Measurements from ENCODE around the gene C21orf91.
"Not testable (repeated sequence)": the region's sequence is repeated elsewhere in the genome, so short reads cannot be mapped to it uniquely, and the experiment has no call there.

C21orf91 gene

DNA sequence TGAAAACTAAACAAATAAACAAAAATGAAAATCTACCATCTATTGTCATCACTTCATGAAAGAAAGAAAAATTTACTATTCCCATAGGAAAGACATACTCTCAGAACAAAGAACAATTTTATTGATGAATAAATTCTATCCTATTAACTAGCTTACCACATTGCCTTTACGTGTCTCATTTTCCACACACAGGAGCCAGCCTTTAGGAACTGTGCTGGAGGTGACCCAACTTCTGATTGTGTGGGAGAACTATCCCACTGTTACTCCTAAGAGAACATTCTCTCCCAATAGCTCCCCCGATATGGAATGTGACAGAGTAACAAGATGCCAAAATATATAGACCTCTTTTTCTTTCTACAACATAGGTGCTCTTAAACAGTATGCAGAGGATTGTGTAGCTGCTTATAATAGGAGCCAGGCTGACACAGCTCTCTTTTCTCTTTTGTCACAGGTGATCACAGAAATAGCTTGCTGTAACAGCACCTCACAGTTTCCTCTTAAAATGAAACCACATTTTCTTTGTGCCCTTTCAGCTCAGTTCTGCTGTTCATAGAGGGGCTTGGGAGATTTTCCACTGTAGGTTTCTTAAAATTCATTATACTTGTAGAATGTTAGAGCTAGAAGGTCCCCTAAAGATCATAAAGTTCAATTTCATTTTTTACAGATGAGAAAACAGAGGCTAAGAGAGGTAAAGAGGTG is 35.5 kb downstream of the C21orf91 start:
- Histone ChIP-seq H3K9ac (ENCODE audit: low read length) (no peak overlapping the region), H3K4me3 (ENCODE audit: low read length) (no peak overlapping the region), H3K9me3 (ENCODE audit: control insufficient read depth, low read length) (no peaks in the 10 kb centered on the region), H3K27me3 (ENCODE audit: control insufficient read depth, insufficient read depth, low read length) (peaks cover 4% of the 10 kb centered on the region), H3K36me3 (ENCODE audit: control insufficient read depth, insufficient read depth, low read length) (no peaks in the 10 kb centered on the region), H3K4me1 (ENCODE audit: control insufficient read depth, insufficient read depth, low read length) (no peaks in the 10 kb centered on the region)

DNA sequence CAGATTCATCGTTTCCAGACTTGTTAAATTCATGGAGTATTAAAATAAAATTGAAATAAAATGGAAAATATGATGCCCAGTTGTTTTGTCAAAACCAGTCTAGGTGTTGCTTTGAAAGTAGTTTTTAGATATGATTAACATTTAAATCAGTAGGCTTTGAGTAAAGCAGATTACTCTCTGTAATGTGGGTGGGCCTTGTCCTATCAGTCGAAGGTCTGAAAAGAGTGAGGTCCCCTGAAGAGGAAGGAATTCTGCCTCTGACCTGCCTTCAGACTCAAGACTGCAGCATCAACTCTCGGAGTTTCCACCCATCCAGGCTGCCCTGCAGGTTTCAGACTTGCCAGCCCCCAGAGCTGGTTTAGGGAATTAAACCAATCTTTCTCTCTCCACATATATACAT is 36.2 kb downstream of the C21orf91 start:
- no peaks in the 10 kb centered on the region for H3K4me1 ChIP-seq (ENCODE audit: control insufficient read depth, insufficient read depth, low read length)
- H3K9ac ChIP-seq (ENCODE audit: low read length) = no peak overlapping the region
- no peaks in the 10 kb centered on the region for H3K36me3 ChIP-seq (ENCODE audit: control insufficient read depth, insufficient read depth, low read length)
- H3K4me3 ChIP-seq (ENCODE audit: low read length) = no peak overlapping the region
- H3K27me3 ChIP-seq (ENCODE audit: control insufficient read depth, insufficient read depth, low read length) = peaks cover 4% of the 10 kb centered on the region
- no peaks in the 10 kb centered on the region for H3K9me3 ChIP-seq (ENCODE audit: control insufficient read depth, low read length)

GRCh38 chr21:17782051-17782450 is 37.1 kb downstream of the C21orf91 start:
- Histone ChIP-seq H3K4me3 (ENCODE audit: low read length) (no peak overlapping the region), H3K4me1 (ENCODE audit: control insufficient read depth, insufficient read depth, low read length) (no peaks in the 10 kb centered on the region), H3K9me3 (ENCODE audit: control insufficient read depth, low read length) (no peaks in the 10 kb centered on the region), H3K9ac (ENCODE audit: low read length) (no peak overlapping the region), H3K36me3 (ENCODE audit: control insufficient read depth, insufficient read depth, low read length) (no peaks in the 10 kb centered on the region), H3K27me3 (ENCODE audit: control insufficient read depth, insufficient read depth, low read length) (peaks cover 4% of the 10 kb centered on the region)

GRCh38 chr21:17781524-17781923 is 37.6 kb downstream of the C21orf91 start:
- Histone ChIP-seq H3K27me3 (ENCODE audit: control insufficient read depth, insufficient read depth, low read length) (peaks cover 4% of the 10 kb centered on the region), H3K36me3 (ENCODE audit: control insufficient read depth, insufficient read depth, low read length) (no peaks in the 10 kb centered on the region), H3K9me3 (ENCODE audit: control insufficient read depth, low read length) (no peaks in the 10 kb centered on the region), H3K4me1 (ENCODE audit: control insufficient read depth, insufficient read depth, low read length) (no peaks in the 10 kb centered on the region), H3K4me3 (ENCODE audit: low read length) (no peak overlapping the region), H3K9ac (ENCODE audit: low read length) (no peak overlapping the region)

DNA sequence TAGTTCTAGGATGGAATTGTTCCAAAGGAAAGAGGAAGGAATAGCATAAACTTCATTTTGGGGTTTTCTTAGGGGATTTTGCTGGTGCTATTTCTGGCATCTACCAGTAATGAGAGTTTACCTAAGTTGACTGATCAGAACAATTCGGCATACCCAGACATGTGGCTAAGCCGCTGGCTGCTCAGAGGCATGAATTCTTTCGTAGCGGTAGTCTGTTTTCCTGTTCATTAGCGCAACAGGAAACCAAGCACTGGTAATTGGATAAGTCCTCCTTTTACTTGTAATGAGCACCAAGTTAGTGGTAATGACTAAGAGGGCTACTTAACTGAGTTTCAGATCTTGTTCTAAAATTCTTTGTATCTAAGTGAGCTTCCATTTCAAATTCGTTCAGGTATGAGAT is 38.6 kb downstream of the C21orf91 start:
- H3K4me3 ChIP-seq (ENCODE audit: low read length) = no peak overlapping the region
- no peaks in the 10 kb centered on the region for H3K36me3 ChIP-seq (ENCODE audit: control insufficient read depth, insufficient read depth, low read length)
- no peaks in the 10 kb centered on the region for H3K9me3 ChIP-seq (ENCODE audit: control insufficient read depth, low read length)
- peaks cover 4% of the 10 kb centered on the region for H3K27me3 ChIP-seq (ENCODE audit: control insufficient read depth, insufficient read depth, low read length)
- H3K4me1 ChIP-seq (ENCODE audit: control insufficient read depth, insufficient read depth, low read length) = no peaks in the 10 kb centered on the region
- H3K9ac ChIP-seq (ENCODE audit: low read length) = no peak overlapping the region

DNA sequence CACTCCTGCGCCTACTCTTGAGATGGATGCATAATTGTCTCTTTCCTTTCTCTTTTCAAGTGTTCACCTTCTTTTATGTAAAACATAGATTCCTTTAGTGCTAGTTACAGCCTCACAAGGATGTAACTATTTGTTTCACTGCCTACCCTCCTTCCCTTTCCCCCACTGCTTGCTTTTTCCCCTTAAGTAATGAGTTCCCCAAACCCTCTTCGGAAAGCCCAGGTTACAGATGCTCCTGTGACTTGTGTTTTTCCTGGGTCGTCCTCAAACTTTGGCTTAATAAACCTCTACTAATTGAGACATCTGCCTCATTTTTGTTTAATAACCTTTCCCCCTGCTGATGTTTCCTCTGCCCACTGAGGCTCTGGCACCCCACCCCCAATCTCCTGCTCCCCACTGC is 39.2 kb downstream of the C21orf91 start:
- no peak overlapping the region for H3K9ac ChIP-seq (ENCODE audit: low read length)
- H3K4me1 ChIP-seq (ENCODE audit: control insufficient read depth, insufficient read depth, low read length) = no peaks in the 10 kb centered on the region
- no peaks in the 10 kb centered on the region for H3K36me3 ChIP-seq (ENCODE audit: control insufficient read depth, insufficient read depth, low read length)
- H3K27me3 ChIP-seq (ENCODE audit: control insufficient read depth, insufficient read depth, low read length) = peaks cover 4% of the 10 kb centered on the region
- H3K4me3 ChIP-seq (ENCODE audit: low read length) = no peak overlapping the region
- H3K9me3 ChIP-seq (ENCODE audit: control insufficient read depth, low read length) = no peaks in the 10 kb centered on the region

DNA sequence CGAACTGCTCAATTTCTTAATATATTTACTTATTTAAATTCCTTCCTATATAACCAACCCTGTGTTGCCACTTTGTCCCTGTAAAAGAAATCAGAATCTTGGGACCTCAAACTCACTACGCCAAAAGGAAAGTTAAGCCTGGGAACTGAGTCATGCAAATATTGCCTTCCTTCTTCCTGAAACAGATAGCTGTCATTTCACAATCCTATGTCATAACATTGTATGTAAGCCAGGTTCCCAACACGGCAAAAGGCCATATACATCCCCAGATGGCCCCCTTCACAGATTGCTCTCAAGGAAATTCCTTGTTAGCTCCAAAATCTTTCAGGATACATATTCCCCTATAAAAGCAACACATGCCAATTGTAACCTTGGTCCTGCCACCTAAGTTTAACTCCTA is 39.7 kb downstream of the C21orf91 start:
- H3K4me1 ChIP-seq (ENCODE audit: control insufficient read depth, insufficient read depth, low read length) = no peaks in the 10 kb centered on the region

DNA sequence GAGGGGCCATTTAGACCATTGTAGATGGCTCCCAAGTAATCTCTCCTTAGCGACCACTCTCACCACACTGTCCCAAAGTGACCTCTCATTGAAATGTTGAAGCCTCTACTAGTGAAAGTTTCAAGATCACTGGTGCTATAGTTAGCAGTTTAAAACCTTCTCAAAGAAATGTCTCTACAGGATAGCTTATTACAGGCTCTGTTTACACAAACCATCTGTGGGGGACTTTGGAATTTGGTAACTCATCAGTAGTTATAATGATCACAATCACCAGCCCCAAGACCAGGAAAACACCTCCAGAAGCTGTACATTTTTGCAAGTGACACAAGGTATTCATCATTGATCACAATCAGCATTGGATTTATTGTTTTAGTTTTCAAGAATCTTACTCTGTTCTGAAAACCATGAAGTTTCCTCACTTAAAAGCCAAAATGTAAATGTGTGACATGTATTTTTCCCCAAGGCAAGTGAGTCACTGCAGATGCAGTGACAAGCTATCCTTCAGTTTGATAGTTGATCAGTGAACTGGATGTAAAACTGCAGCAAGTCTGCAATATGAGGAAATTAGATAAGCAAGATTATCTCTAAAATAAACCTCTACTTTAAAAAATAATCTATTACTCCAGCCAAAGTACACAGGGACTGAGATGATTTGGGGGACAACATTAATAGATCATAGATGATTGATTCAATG is 41.9 kb downstream of the C21orf91 start:
- no peak overlapping the region for H3K9ac ChIP-seq (ENCODE audit: low read length)
- peaks cover 4% of the 10 kb centered on the region for H3K27me3 ChIP-seq (ENCODE audit: control insufficient read depth, insufficient read depth, low read length)
- H3K9me3 ChIP-seq (ENCODE audit: control insufficient read depth, low read length) = no peaks in the 10 kb centered on the region
- no peaks in the 10 kb centered on the region for H3K4me1 ChIP-seq (ENCODE audit: control insufficient read depth, insufficient read depth, low read length)
- H3K36me3 ChIP-seq (ENCODE audit: control insufficient read depth, insufficient read depth, low read length) = no peaks in the 10 kb centered on the region
- no peak overlapping the region for H3K4me3 ChIP-seq (ENCODE audit: low read length)

More for the DNA sequence above, 39.7 kb downstream of the C21orf91 start:
- Histone ChIP-seq H3K27me3 (ENCODE audit: control insufficient read depth, insufficient read depth, low read length) (peaks cover 4% of the 10 kb centered on the region), H3K36me3 (ENCODE audit: control insufficient read depth, insufficient read depth, low read length) (no peaks in the 10 kb centered on the region), H3K9me3 (ENCODE audit: control insufficient read depth, low read length) (no peaks in the 10 kb centered on the region), H3K9ac (ENCODE audit: low read length) (no peak overlapping the region), H3K4me3 (ENCODE audit: low read length) (no peak overlapping the region)

- Histone ChIP-seq H3K9ac (ENCODE audit: low read length) (no peak overlapping the region), H3K27me3 (ENCODE audit: control insufficient read depth, insufficient read depth, low read length) (peaks cover 3% of the 10 kb centered on the region), H3K4me1 (ENCODE audit: control insufficient read depth, insufficient read depth, low read length) (no peaks in the 10 kb centered on the region), H3K4me3 (ENCODE audit: low read length) (no peak overlapping the region), H3K36me3 (ENCODE audit: control insufficient read depth, insufficient read depth, low read length) (no peaks in the 10 kb centered on the region), H3K9me3 (ENCODE audit: control insufficient read depth, low read length) (no peaks in the 10 kb centered on the region)
Measured at GRCh38 chr21:17775431-17776126, 43.6 kb downstream of the C21orf91 start.

GRCh38 chr21:17775021-17775420 is 44.1 kb downstream of the C21orf91 start:
- H3K4me1 ChIP-seq (ENCODE audit: control insufficient read depth, insufficient read depth, low read length); H3K9me3 ChIP-seq (ENCODE audit: control insufficient read depth, low read length); H3K9ac ChIP-seq (ENCODE audit: low read length); H3K4me3 ChIP-seq (ENCODE audit: low read length); H3K36me3 ChIP-seq (ENCODE audit: control insufficient read depth, insufficient read depth, low read length); H3K27me3 ChIP-seq (ENCODE audit: control insufficient read depth, insufficient read depth, low read length): not testable (repeated sequence)

DNA sequence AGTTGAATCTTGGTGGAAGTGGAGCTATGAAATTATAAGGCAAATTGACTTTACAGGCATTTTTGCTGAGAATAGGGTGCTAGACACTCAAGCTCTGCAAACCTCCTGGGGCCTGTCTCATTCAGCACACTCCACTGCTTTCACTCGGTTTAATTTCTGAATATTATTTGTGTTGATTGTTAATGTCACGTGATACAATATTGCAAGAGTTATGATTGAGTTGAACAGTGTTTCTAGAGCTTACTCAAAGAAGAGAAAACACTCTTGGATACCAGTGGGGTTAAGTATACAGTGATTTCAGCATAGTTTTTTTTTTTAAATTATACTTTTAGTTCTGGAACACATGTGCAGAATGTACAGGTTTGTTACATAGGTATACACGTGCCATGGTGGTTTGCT is 49.7 kb downstream of the C21orf91 start:
- Histone ChIP-seq H3K36me3 (ENCODE audit: control insufficient read depth, insufficient read depth, low read length) (no peaks in the 10 kb centered on the region), H3K9me3 (ENCODE audit: control insufficient read depth, low read length) (no peaks in the 10 kb centered on the region), H3K27me3 (ENCODE audit: control insufficient read depth, insufficient read depth, low read length) (no peaks in the 10 kb centered on the region), H3K4me3 (ENCODE audit: low read length) (no peak overlapping the region), H3K9ac (ENCODE audit: low read length) (no peak overlapping the region), H3K4me1 (ENCODE audit: control insufficient read depth, insufficient read depth, low read length) (no peaks in the 10 kb centered on the region)

DNA sequence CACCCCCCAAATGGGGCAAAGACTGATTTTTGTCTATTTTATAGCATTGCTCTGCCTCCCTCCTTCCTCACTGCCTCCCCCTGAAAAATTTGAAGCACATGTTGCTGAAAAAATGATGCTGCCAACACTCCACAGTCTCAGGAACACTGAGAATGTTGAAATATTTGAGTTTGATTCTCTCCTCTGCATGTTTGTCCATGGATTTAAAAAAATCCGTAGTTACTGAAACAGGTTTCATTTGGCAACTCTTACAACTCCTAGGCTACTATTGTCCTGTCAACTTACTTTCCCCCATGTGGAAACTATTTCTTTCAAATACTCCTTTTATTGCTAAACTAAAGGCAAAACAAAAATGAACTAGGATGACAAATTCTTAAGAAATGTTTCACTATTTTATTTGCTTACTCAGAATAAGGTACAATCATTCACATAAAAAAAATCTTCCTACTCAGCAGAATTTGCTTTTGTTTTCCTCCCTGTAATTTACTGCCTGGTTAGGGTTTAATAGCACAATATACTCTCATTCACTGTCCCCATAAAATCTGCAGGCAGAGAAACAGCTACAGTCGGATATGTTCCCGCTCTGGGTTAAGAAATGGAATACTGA is 50.2 kb downstream of the C21orf91 start:
- no peaks in the 10 kb centered on the region for H3K27me3 ChIP-seq (ENCODE audit: control insufficient read depth, insufficient read depth, low read length)
- no peaks in the 10 kb centered on the region for H3K36me3 ChIP-seq (ENCODE audit: control insufficient read depth, insufficient read depth, low read length)
- no peak overlapping the region for H3K9ac ChIP-seq (ENCODE audit: low read length)
- H3K4me3 ChIP-seq (ENCODE audit: low read length) = no peak overlapping the region
- H3K9me3 ChIP-seq (ENCODE audit: control insufficient read depth, low read length) = no peaks in the 10 kb centered on the region
- H3K4me1 ChIP-seq (ENCODE audit: control insufficient read depth, insufficient read depth, low read length) = no peaks in the 10 kb centered on the region
